HG03060 (cell line): ENCODE measurements around the gene NOX5.
"Not testable (repeated sequence)": the region's sequence is repeated elsewhere in the genome, so short reads cannot be mapped to it uniquely, and the experiment has no call there.

Experiments used
- ATAC-seq: cut with Tn5 transposase; IDR thresholded peaks from one replicate; pipeline ENCODE4 v1.9.1; 2021; ENCODE audit warnings: low read depth, moderate number of reproducible peaks; ENCODE audit not compliant: unreplicated experiment

NOX5 gene, protein sequence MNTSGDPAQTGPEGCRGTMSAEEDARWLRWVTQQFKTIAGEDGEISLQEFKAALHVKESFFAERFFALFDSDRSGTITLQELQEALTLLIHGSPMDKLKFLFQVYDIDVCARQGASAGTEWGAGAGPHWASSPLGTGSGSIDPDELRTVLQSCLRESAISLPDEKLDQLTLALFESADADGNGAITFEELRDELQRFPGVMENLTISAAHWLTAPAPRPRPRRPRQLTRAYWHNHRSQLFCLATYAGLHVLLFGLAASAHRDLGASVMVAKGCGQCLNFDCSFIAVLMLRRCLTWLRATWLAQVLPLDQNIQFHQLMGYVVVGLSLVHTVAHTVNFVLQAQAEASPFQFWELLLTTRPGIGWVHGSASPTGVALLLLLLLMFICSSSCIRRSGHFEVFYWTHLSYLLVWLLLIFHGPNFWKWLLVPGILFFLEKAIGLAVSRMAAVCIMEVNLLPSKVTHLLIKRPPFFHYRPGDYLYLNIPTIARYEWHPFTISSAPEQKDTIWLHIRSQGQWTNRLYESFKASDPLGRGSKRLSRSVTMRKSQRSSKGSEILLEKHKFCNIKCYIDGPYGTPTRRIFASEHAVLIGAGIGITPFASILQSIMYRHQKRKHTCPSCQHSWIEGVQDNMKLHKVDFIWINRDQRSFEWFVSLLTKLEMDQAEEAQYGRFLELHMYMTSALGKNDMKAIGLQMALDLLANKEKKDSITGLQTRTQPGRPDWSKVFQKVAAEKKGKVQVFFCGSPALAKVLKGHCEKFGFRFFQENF

DNA sequence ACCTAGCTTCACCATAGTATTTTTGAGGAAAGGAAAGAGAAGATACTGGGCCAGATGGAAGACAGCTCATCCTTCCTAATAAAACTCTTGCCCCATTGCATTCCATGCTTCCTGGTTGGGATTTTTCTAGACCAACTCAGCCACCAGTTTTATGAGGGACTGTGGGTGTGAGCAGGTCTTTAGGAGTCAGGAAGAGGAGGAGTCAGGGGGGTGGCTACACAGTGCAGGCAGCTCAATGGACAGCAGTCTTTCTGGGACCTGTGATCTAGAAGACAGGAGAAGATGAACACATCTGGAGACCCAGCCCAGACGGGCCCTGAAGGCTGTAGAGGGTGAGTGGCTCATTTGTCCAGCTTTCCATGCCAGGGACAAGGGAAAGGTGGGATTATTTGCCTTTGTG lies at the start of gene NOX5:
Gene NOX5, plus strand, starts transcription at position 242 of the 400 bp plus-strand sequence. Its CDS starts 41 bp downstream, at position 283.
- no peak for ATAC-seq

DNA sequence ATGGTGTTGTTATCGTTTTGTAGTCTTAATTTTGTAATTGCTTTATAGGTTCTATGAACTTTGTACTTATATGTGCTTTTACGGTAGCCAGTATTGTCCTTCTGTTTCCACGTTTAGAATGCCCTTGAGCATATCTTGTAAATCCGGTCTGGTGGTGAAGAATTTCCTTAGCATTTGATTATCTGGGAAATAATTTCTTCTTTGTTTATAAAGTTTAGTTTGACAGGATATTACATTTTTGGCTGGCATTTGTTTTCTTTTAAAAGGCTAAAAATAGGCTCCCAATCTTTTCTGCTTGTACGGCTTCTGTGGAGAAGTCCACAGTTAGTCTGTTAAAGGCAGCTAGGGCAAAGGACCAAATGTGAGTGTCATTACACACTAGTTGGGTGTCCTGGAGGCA lies 47.5 kb upstream of the NOX5 start:
- ATAC-seq = no peak

DNA sequence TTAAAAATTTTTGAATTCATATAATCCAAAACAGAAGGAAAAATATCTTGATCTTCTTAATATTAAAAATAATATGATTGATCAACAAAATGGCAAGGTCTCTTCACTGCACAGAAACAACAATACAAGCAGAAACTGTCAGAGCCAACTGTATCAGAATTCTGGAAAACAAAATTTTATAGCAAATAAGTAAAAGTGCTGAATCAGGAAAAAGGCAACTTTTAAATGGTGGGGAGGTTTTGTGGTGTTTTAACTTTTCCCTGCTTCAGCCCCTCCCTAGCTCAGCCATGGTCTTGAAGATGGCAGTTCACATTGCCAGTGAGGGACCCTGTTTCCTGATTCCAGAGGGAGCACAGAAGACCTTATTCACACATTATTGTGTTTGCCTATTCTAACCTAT lies 46.5 kb upstream of the NOX5 start:
- no peak for ATAC-seq

DNA sequence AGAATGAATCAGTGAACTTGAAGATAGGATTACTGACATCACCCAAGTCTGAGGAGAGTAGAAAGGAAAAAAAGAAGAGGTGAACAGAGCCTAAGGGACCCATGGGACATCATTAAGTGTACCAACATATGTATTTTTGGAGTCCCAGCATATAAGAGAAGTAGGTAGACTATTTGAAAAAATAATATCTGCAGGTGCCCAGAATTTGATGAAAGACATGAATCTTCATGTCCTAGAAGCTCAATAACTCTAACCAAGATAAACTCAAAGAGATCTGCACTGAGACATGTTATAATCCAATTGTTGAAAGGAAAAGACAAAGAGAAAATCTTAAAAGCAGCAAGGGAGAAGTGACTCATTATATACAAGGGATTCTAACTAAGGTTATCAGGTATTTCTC lies 45.2 kb upstream of the NOX5 start:
- no peak for ATAC-seq

DNA sequence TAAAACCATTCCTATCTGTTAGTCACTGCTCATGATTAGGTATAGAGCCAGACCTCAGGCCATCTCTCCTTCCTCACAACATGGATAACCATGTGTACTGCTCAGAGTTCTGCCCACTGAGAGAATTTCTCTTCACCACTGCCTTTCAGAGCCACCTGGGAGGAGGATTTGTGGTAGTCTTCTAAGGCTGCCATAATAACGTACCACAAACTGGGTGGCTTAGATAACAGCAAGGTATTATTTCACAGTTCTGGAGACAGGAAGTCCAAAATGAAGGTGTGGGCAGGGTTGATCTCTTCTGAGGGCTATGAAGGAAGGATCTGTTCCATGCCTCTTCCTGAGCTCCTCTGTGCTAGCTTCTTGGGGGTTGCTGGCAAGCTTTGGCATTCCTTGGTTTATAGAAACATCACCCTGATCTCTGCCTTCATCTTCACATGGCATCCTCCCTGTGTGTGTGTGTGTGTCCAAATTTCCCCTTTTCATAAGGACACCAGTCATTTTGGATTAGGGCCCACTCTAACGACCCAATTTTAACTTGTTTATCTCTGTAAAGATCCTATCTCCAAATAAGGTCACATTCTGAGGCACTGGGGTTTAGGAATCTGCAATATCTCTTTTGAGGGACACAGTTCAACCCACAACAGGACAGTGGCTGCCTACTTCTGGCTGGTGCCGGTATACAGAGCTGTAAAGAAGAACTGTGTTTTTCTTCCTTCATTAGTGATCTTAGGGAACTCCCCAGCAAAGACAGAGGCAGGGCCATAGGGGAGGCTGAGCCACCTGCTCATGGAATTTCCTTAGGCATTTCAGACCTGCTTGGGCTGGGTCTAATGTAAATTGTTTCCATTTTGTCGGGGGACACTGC lies 42.1 kb upstream of the NOX5 start:
- ATAC-seq = no peak

DNA sequence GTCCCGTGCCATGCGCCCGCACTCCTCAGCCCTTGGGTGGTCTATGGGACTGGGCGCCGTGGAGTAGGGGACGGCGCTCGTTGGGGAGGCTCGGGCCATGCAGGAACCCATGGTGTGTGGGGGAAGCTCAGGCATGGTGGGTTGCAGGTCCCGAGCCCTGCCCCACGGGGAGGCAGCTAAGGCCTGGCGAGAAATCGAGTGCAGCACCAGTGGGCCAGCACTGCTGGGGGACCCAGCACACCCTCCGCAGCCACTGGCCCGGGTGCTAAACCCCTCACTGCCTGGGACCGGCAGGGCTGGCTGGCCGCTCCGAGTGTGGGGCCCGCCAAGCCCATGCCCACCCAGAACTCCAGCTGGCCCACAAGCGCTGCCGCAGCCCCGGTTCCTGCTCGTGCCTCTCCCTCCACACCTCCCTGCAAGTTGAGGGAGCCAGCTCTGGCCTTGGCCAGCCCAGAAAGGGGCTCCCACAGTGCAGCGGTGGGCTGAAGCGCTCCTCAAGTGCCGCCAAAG lies 38.8 kb upstream of the NOX5 start:
- not testable (repeated sequence) for ATAC-seq

DNA sequence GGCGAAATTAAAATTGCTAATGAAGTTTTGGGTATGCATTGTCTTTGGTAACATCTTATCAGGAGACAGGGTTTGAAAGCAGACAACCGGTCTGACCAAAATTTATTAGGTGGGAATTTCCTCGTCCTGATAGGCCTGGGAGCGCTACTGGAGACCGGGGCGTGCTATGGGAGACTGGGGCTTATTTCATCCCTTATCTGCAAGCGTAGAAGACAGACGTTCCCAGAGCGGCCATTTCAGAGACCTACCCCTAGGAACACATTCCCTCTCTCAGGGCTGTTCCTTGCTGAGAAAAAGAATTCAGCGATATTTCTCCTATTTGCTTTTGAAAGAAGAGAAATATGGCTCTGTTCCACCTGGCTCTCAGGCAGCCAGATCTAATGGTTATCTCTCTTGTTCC lies 37.1 kb upstream of the NOX5 start:
- not testable (repeated sequence) for ATAC-seq

DNA sequence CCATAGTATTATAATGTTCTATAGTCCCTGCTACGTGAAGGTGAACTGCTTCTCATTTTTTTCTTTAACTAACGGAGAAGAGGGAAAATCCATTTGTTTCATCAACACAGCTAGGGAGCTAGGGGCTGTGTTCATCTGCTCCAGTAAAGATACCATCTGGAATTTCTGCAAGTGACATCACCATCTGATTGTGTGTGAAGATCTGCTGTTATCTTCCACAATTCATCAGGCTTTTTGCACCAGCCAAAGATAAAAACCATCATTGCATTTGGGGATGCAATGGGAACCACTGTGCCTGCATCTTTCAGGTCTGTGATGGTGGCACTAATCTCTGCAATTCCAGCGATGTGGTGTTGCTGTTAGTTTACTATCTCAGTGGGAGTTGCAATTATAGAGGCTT lies 35.5 kb upstream of the NOX5 start:
- no peak for ATAC-seq

DNA sequence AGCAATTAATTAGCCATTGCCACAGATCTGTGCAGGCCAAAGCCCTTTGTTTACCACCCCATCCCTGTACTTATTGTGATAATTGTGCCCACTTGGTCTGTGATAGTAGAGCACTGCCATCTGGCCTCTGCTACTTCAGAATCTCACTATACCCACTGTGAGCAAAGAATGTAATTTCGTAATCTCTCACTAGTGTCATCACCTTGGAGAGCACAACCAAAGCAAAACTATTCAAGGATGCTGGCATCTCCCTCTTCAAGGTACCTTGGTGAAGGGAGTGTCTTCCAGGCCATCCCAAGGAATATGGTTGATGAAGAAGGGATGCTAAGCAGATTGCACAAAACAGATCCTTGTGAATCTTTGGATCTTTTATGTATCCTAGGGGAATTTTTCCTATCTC lies 34.7 kb upstream of the NOX5 start:
- ATAC-seq = no peak

DNA sequence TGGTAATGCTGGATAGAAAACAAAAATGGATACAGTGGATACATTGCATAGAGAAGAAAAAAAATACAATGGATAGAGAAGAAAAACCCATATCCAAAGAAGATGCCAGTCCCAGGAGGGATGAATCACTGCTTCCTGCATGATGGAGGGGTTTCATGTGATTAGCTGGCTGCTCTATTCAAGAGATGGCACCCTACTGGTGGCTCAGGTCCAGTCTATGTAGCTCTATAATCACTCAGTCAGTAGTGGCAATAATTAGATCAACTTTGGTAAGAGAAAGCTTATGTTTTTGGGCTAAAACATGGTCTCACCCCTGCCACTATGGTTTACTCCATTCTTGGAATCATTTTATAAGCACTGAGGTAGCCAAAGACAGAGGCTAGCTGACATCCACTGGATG lies 33.7 kb upstream of the NOX5 start:
- no peak for ATAC-seq

DNA sequence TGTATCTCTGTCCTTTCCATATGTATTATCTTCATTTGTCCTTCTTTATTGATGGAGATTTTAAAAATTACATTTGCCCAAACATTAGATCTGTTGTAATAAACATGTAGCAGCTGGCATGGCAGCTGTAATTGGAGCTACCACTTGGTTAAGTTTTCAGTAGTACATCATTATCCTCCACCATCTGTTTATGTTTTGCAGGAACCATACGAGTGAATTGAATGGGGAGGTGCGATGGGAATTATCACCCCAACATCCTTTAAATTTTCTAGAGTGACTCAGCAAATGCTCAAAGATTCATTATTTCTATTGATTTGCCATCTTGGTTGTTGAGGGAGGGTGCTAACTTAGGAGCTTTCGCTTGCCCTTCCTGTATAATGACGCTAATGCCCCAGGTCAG lies 32.6 kb upstream of the NOX5 start:
- no peak for ATAC-seq

DNA sequence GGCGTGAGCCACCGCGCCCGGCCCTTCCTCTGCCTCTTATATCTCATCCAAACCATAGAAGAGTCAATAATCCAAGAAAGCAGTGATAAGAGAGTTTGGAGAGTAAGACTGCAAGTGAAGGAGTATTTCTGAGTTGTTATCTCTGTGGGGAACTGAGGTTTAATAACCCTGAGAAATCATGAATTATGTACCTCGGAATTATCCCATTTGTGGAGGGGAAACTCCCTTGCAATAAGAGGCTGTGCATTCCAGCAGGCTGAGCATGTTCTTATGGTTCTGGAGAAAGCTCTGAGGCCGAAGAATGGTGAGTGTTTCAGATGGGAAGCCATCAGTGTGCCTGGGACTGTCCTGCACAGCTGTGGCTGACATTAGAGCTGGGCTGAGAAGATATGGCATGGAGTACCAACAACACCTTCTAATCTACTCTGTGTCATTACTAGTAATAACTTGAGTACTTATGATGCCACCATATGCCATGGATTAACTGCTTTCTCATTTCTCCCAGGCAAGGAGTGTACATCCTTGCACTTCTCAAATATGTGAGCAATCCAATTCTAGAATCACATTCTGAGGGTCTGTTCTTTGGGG lies 31.4 kb upstream of the NOX5 start:
- ATAC-seq = no peak

DNA sequence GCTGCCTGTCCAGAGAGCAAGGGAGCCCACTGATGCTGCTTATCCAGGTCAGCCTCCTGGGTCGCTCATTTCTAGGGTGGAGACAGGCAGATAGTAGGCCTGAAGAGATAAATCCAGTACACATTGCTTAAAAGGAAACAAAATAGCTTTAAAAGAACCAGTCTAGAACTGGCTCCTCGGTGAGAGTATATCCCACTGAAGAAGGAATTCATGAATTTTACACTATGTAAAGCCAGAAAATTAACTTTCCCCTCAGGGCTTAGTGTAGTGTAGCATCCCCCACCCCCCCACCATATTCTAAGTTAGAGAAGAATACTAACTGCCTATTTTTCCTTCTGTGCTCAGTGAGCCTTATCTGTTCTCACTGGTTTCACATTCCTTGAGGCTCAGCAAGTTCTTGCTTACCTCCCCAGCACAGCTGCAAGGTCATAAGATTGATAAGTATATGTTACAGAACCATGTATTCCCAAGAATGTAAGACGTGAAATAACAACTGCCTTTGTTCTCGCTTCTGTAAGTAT lies 30.5 kb upstream of the NOX5 start:
- ATAC-seq = no peak

DNA sequence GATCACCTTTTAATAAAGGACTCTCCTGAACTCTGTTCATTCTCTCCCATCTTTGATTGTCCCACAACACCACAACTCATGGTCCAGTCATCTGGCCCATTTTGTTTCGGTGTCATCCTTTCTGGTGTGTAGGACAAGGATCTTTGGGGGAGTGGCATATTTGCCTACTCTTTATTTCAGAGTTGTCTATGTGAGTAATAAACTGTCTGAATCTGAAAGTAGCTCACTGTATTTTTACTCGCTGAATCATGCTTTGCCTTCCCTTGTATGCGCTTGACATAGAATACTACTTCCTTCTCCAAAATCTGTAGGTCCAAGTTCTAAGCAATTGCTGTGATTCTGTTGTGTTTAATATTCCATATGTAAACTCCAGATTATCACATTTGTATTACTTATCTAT lies 29.9 kb upstream of the NOX5 start:
- no peak for ATAC-seq

DNA sequence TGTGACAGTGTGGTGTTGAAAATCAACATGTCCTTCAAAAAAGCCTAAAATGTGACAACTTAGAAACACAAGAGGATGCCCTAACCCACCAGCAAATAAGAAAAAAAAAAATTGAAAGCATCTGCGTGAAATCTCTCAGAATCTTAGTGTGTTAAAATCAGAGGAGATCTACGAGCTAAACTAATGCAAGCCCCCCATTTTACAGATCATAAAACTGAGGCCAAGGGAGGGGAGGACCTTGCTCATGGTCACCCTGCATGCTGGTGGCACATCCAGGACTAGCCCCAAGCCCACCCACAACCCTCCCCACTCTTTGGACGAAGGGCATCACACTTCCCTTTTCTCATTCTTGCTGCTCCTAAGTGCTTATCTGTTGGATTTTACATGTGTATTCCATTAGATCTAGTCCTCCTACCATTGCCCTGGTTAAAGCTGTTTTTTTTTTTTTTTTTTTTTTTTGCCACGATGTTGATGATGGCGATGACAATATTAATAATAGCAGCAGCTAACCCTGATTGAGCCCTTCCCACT lies 29.1 kb upstream of the NOX5 start:
- no peak for ATAC-seq

DNA sequence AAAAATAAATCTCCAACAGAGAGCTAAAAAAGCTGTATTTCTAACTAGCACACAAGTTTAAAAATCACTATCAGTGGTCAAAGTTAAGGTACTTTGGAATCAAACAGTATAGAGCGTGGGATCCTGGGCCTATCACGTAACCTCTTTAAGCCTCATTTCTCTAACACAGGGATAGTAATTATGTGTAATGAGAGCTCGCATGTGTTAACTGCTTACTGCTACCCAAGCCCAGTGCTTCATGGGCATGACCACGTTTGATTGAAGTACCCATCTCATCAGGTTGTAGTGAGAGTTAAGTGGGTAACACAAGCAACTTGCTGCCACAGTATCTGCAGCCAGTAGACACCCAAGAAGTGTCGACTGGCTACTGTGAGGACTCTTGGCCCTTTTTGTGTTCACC lies 28.2 kb upstream of the NOX5 start:
- no peak for ATAC-seq

DNA sequence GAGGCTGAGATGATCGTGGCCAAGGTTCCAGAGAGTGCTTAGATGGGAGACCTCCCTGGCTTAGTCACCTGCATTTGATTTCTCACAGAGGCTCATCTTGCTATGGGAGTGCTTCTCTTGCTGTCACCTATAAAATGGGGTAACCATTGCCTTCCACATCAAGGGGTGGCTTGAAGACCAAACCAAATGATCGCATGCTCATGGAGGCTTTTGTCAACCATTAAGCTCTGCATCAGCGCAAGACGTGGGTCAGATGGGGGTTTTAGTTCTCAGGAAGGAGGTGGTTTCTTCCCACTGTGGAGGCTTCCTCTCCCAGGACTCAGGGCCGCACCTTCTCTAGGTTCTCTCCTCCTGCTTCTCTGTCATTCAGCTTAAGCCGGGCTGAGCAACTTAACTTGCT lies 27.4 kb upstream of the NOX5 start:
- ATAC-seq = no peak

DNA sequence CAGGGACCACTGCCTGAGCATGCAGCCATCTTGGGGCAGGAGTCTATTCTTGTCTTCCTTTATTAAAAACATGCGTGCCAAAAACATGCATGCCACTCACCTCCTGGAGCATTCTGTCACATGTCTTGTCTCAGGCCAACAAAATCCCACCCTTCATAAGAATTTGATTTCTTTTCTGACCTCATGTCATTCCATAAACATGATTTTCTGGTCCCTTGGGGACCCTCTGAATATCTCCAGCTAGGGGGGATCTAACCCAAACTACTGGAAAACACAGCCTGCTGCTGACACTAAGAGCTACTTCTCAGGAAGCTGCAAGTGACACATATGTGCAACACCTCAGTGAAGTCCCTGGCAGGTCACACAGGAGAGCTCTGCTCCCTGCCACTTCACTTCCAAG lies 26.8 kb upstream of the NOX5 start:
- ATAC-seq = no peak

DNA sequence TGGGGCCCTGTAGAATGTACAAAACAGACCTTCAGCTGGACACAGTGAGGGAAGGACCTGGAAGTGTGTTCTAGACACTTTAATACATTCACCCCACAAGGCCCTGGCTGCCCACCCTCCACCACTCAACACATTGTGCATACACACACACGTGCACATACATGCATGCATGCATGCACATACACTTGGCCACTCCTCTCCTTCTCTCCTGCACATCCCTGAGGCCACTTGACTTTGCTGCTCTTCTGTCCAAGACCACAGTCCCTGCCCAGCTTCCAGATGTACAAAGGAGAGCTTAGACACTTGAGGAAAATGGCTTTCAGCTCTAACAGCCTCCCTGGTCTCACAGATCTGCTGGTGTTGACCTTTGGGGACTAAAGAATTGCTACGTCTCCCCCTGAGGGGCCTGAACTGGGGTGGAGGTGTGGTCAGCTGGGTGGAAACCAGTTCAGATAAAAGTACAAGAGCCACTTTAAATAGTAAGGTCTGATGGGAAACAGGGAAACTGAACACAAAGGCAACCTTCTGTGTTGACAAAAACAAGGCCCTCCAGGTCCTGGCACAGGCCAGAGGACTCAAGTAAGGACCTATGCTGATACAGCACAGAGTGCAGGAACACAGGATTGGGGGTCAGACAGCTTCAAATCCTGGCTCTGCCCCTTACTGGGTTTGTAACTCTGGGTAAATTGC lies 24.8 kb upstream of the NOX5 start:
- ATAC-seq = no peak
